GM12865 (cell line): ENCODE data around the gene CHCHD6.

Source experiments
- DNase-seq: peaks from one replicate; pipeline ENCODE4 v3.0.0; 2010; ENCODE audit warnings: low read depth
- H3K4me3 ChIP-seq: 2 replicates; pipeline ENCODE4 v1.5.1; 2011; ENCODE audit warnings: mild to moderate bottlenecking, low read depth, low read length, control low read depth
- CTCF ChIP-seq: IDR thresholded peaks from 2 replicates; pipeline ENCODE4 v1.5.1; 2011; ENCODE audit warnings: low read length, control low read depth, low read depth, inconsistent platforms; ENCODE audit not compliant: insufficient read depth; ENCODE audit errors: missing control alignments

CHCHD6 gene

DNA sequence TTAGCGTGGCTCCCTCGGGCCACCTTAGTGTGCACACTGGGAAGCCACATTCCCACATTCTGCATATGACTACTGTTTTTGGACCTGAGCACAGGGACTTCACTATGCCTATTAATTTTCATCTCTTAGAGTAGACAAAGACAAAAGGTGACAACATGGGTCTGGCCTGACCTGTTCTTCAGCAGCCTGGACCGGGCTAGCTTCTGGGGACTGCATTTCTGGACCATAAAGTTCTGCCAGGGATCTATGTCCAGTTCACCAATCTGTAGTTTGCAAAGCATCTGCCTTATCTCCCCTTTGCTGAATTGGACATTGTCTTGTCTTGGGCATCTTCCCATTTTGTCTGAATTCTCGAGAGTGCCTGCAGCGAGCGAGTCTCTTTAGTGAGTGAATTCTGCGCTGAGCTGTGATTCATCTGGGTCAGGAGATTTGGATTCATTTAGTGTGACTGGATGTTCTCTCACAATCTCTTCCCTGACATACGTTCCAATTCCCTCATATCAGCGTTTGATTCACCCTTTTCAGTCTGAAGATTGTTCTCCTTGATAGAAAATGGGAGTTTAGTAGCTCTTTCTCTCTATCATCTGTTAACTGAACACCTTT lies 166.7 kb downstream of the CHCHD6 start:
- no peak overlapping the region for H3K4me3 ChIP-seq
- TF ChIP-seq CTCF, result no peak
- DNase-seq, result no peak

GRCh38 chr3:126872701-126873342 lies 168.8 kb downstream of the CHCHD6 start:
- DNase-seq, result no peak
- TF ChIP-seq CTCF, result no peak
- no peak overlapping the region for H3K4me3 ChIP-seq

DNA sequence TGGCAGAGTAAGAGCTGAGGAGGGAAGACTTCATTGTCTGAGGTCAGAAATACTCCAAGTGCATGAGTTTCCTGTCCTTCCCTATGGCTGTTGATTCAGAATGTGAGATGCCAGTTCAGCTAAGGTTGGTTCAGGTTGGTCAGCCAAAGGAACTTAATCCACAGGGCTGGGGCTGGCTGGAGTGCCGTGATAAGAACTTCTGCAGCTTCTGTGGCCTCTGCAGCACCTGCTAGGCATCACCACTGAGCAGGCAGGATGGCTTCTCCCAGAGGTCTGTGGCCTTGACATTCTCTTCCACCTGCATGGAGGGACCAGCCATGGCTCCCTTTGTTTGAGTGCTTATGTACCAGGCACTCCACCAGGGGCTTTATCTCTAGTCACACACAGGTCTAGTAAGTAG lies 169.4 kb downstream of the CHCHD6 start:
- no peak for DNase-seq
- no peak overlapping the region for H3K4me3 ChIP-seq
- TF ChIP-seq CTCF, result no peak

DNA sequence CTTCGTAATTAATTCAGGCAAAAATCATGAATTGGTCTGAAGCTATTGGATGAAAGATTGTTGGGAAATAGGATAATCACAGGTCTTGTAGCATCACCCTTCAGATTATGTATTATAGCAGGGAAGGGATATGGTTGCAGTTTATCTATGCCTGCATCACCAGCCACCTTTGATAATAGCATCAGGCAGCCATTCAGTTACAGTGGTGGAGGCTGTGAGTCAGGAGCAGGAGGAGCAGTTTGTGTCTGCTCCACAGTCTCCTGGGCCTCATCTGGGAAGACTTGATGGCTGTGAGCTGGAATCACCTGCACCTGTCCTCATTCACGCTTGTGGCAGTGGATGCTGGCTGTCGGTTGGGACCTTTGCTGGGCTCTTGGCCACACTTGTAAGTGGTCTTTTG lies 174.6 kb downstream of the CHCHD6 start:
- DNase-seq, result no peak
- no peak overlapping the region for H3K4me3 ChIP-seq
- no peak for TF ChIP-seq CTCF

- DNase-seq, result no peak
- H3K4me3 ChIP-seq, result no peak overlapping the region
- TF ChIP-seq CTCF, result no peak
These were observed 176.9 kb downstream of the CHCHD6 start for GRCh38 chr3:126880901-126881300.

GRCh38 chr3:126881861-126882260 lies 177.8 kb downstream of the CHCHD6 start:
- H3K4me3 ChIP-seq, result no peak overlapping the region
- no peak for TF ChIP-seq CTCF
- DNase-seq, result no peak

DNA sequence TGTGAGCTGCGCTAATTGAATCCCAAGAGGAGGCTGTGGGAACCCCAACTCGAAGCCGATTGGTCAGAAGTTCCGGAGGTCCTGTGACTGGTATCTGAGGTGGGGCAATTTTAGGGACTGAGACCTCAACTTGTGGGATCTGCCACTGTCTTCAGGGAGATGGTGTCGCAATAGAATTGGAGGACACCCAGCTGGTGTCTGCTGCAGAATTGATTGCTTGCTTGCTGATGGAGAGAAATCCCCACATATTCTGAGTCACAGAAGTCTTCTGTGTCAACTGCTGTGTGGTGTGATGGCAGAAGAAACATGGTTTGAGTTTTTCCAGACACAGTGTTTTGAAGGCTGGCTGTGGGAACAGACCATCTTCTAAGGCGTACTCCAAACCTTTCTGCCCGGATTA lies 179.2 kb downstream of the CHCHD6 start:
- no peak for TF ChIP-seq CTCF
- peak; percentile 22 for DNase-seq
- no peak overlapping the region for H3K4me3 ChIP-seq
